ENCODE results near the gene AVPI1. TPM values are rescaled to one million over a fixed set of nuclear protein-coding genes. Genes with fewer than 3 reads are reported as not detected.

AVPI1 gene
- total and polyA plus RNA-seq, 2 donors (not counting 3 experiments of a cell fraction or from before 2014, with no cell fraction given): 2.4 to 3.7 TPM

DNA sequence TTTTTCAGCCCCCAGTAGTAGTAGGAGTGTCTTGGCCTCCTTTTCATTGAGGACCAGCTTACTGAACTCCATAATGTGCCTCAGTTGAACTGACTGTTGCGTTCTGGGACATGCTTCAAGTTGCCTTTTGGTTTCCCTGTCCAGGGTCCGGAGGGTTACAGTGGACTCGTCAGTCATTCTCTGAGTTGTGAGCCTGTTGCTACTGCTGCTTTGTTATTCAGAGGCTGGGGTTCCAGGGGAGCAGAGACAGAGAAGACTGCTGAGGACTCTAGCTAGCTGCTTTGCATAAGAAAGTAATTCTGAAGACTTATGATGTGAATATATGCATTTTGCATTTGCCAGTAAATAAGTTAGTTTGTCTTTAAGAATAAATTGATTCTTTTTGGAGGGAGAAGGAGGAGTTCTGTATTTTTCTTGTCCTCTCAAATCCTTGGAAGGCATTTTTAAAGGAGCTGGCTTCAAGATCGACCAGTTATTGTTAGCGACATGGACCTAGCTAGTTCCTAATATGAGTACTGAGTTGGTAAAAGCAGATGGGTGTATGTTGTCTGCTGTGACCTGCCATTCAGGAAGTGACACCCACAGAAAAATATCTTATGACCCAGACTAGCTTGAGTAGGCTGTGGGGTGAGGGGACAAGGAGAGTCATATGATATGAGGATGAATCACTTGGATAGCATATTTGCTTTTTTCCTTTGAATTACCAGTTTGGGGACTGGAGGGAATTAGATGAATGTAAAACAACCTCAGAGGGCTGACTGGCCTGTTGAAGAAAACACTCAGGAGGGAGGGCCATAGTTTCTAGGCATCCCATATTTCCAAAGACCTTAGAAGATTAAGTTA, 38.3 kb downstream of the AVPI1 start:
- H3K4me3 ChIP-seq (replicated peaks in 1 of 3; ENCODE audit: insufficient read depth in 1 of 3, low read depth in 1 of 3, low read length in 3 of 3): no peak overlapping the region
- H3K79me2 ChIP-seq (ENCODE audit: control insufficient read depth, insufficient read depth, low read length): peaks cover 16% of the 10 kb centered on the region
- dilution Hi-C loops (cut with MboI; ENCODE audit: extremely low pct_ligation_motif_present, low sequenced_read_pairs): no loop called here

GRCh38 chr10:97647556-97647955, 39.5 kb downstream of the AVPI1 start:
- H3K9me1 ChIP-seq (replicated peaks; ENCODE audit: control insufficient read depth, extremely low read depth, insufficient read depth, low read length): no peaks in the 10 kb centered on the region
- H3K36me3 ChIP-seq (ENCODE audit: control insufficient read depth in 2 of 2, extremely low read depth in 1 of 2, insufficient read depth in 2 of 2, low read length in 2 of 2): peaks cover 9 to 16% of the 10 kb centered on the region in 2 experiments
- intact Hi-C loops (cut with micrococcal nuclease) (no loop called here), dilution Hi-C loops (cut with MboI; ENCODE audit: extremely low pct_ligation_motif_present, low sequenced_read_pairs) (no loop called here)
- no TSS peak for BruUV-seq (replicated peaks)
- ChIA-PET CTCF (interaction anchor here (0.8 to 1.4 kb wide), 2 partner anchors 14 to 75 kb away, joined by 3 to 4 read pairs; partner anchors contain the start of genes ANKRD2 and MORN4), POLR2A (no interaction called here)
- peaks cover 17% of the 10 kb centered on the region for H3K4me1 ChIP-seq (ENCODE audit: control insufficient read depth, extremely low read depth, insufficient read depth, low read length)
- no peak overlapping the region for H3K4me3 ChIP-seq (replicated peaks in 1 of 3; ENCODE audit: insufficient read depth in 1 of 3, low read depth in 1 of 3, low read length in 3 of 3)
- DNase-seq (ENCODE audit: low read depth, low spot score): no peak
- H3K79me2 ChIP-seq (ENCODE audit: control insufficient read depth, insufficient read depth, low read length): peaks cover 16% of the 10 kb centered on the region
- H4K20me1 ChIP-seq (replicated peaks; ENCODE audit: control insufficient read depth, extremely low read depth, insufficient read depth, low read length): no peaks in the 10 kb centered on the region
- no peak overlapping the region for H3K4me2 ChIP-seq (ENCODE audit: insufficient read depth, low read length)
- FAIRE-seq: no peak
- no peak overlapping the region for H3K9ac ChIP-seq (replicated peaks; ENCODE audit: extremely low read depth, insufficient read depth, low read length)
- no peak overlapping the region for H3K27ac ChIP-seq (ENCODE audit: insufficient read depth, low read depth, low read length)
- no peak for TF ChIP-seq POLR2A (IDR thresholded peaks at IDR 0.05; ENCODE audit: low read depth, low read length)
- no peak for TF ChIP-seq POLR2AphosphoS5 (IDR thresholded peaks at IDR 0.05; ENCODE audit: insufficient read depth, low read depth, low read length)
- TF ChIP-seq MYC (IDR thresholded peaks at IDR 0.05; ENCODE audit: low read depth, low read length): no peak
- no peak for TF ChIP-seq EZH2 (IDR thresholded peaks at IDR 0.05; ENCODE audit: borderline replicate concordance, low read depth, low read length, severe bottlenecking)
- TF ChIP-seq CTCF (IDR thresholded peaks at IDR 0.05; ENCODE audit: extremely low read depth in 1 of 2, insufficient read depth in 1 of 2, low read depth in 1 of 2, low read length in 2 of 2): no peak
- TF ChIP-seq, protein P1, sequence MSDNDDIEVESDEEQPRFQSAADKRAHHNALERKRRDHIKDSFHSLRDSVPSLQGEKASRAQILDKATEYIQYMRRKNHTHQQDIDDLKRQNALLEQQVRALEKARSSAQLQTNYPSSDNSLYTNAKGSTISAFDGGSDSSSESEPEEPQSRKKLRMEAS (IDR thresholded peaks at IDR 0.05; ENCODE audit: insufficient read depth, insufficient read length): no peak
- H2AFZ ChIP-seq (ENCODE audit: low read depth, low read length): no peak overlapping the region
- H3K27me3 ChIP-seq (ENCODE audit: control insufficient read depth in 2 of 2, insufficient read depth in 2 of 2, low read length in 2 of 2): no peaks in the 10 kb centered on the region
- no peaks in the 10 kb centered on the region for H3K9me3 ChIP-seq (replicated peaks; ENCODE audit: control insufficient read depth, insufficient read depth, low read length)

More for the DNA sequence above, 38.3 kb downstream of the AVPI1 start:
- H3K9ac ChIP-seq (replicated peaks; ENCODE audit: extremely low read depth, insufficient read depth, low read length): peak overlapping the region; percentile 68
- POLR2A ChIA-PET: no interaction called here
- H3K9me3 ChIP-seq (replicated peaks; ENCODE audit: control insufficient read depth, insufficient read depth, low read length): no peaks in the 10 kb centered on the region
- H3K4me2 ChIP-seq (ENCODE audit: insufficient read depth, low read length): peak overlapping the region; percentile 89
- peak; percentile 89 for DNase-seq (ENCODE audit: low read depth, low spot score)
- CTCF ChIA-PET: interaction anchor here (0.7 to 1.3 kb wide), 11 partner anchors 8 to 77 kb away, joined by 3 to 4 read pairs (median 3); partner anchors contain the start of gene PI4K2A
- peak; percentile 94 for FAIRE-seq
- BruUV-seq (replicated peaks): TSS peak; percentile 100
- no peaks in the 10 kb centered on the region for H4K20me1 ChIP-seq (replicated peaks; ENCODE audit: control insufficient read depth, extremely low read depth, insufficient read depth, low read length)
- no peak overlapping the region for H2AFZ ChIP-seq (ENCODE audit: low read depth, low read length)
- peaks cover 17% of the 10 kb centered on the region for H3K4me1 ChIP-seq (ENCODE audit: control insufficient read depth, extremely low read depth, insufficient read depth, low read length)
- intact Hi-C loops (cut with micrococcal nuclease): loop anchor here (1.0 kb wide), 1 partner anchor 8 kb away; the partner anchor contains the start of gene PI4K2A
- no peak for TF ChIP-seq EZH2 (IDR thresholded peaks at IDR 0.05; ENCODE audit: borderline replicate concordance, low read depth, low read length, severe bottlenecking)
- peak; percentile 83 for TF ChIP-seq POLR2AphosphoS5 (IDR thresholded peaks at IDR 0.05; ENCODE audit: insufficient read depth, low read depth, low read length)
- peak; percentile 88 for TF ChIP-seq JUN (IDR thresholded peaks at IDR 0.05; ENCODE audit: borderline replicate concordance, insufficient read depth, insufficient read length, low read depth)
- TF ChIP-seq FOS (IDR thresholded peaks at IDR 0.05; ENCODE audit: borderline replicate concordance, insufficient read depth, low read length): peak; percentile 96
- peak overlapping the region; percentile 87 for H3K27ac ChIP-seq (ENCODE audit: insufficient read depth, low read depth, low read length)
- no peaks in the 10 kb centered on the region for H3K27me3 ChIP-seq (ENCODE audit: control insufficient read depth in 2 of 2, insufficient read depth in 2 of 2, low read length in 2 of 2)
- H3K36me3 ChIP-seq (ENCODE audit: control insufficient read depth in 2 of 2, extremely low read depth in 1 of 2, insufficient read depth in 2 of 2, low read length in 2 of 2): peaks cover 9 to 18% of the 10 kb centered on the region in 2 experiments
- no peaks in the 10 kb centered on the region for H3K9me1 ChIP-seq (replicated peaks; ENCODE audit: control insufficient read depth, extremely low read depth, insufficient read depth, low read length)

All from endothelial cell of umbilical vein (primary cell).